GM15510 (cell line): Measurements from ENCODE around the gene NTM.

Experiments
- POLR2A ChIP-seq: IDR thresholded peaks from 3 replicates; pipeline ENCODE4 v1.6.1; 2011; ENCODE audit warnings: borderline replicate concordance; ENCODE audit not compliant: insufficient read length; ENCODE audit errors: extremely low read depth

The NTM gene

DNA sequence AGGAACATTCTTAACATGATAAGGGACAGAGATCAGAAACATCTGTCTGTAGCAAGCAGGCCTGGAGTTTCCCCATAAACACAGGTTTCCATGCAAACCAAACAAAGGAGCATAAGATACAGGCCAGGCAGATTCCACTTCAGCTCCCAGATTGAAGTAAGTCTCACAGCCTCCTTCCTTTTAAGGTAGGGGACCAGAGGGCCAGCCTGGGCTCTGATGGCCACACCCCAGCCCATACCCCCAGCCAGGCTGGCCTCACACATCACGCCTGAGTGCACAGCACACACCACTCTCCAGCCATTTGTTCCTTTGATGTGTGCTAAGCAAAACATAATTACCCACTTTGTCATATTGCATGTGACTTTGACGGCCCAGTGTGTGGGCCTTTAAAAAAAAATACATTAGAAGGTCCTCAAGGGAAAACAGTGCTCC lies 518.7 kb downstream of the NTM start:
- TF ChIP-seq POLR2A, result no peak

DNA sequence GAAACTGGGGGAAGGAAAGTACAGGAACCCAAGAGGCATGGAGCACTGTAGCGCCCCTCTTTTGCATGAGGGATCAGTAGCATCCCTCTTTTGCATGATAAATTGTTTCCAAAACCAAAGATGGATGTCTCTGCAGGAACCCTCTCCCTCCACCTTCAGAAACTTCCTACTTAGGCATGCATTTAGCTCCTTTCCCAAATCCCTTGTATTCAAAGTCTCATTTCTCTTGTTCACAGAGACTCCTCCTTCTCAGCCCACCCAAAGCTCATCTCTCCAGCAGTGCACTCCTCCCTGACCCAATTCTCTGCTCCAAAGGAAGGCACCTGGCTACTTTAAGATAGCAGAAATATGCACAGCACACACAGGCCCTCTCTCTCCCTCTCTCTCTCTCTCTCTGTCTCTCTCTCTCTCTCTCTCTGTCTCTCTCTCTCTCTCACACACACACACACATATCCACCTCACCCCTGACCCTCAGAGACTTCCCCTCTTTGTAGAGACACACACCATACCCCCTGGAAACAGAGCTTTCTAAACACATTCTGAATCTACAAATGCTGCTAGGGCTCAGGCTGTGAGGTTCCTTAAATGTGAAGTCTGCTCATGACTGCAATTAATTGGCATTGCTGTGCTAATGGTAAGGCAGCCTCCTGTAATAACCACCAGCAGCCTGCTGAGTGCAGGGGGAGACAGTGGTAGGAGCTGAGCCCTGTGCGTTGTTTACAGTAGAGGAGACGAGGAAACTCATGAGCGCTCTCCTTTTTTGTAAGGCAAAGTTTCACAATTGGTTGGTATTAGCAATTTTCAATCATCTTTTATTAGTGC lies 519.6 kb downstream of the NTM start:
- no peak for TF ChIP-seq POLR2A

DNA sequence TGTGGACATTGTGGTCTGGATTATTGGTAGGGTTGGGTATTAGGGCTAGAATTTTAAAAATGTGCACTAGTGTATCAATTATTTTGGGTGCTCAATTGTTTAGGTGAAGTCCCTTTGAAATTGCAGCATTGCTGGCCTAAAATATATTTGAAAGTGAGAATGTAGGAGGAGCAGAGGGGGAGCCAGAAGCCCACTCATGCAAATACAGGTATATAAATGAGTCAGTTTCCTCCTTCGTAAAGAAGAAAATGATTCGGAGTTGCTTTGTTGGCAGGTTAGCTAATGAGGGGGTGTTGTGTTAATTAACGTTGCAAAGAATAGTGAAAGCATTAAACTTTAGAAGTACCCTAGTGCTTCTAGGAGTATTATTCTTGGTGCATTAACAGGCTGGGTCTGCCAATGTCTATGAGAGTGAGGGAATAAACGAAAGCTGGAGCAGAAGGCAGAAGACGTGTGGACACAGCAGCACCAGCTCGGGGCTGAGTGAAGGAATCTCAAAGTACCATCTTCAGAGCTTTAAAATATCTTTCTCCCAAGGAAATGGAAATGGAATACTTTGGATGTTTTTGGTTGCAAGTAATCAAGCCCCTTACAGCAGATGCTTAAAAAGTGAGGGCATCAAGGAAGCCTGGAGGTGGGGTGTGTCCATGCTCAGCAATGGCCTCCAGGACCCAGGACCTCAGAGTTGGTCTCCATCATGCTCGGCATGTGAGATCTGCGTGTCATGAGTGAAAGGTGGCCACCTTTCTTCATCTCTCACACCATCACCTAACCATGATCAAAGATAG lies 522.9 kb downstream of the NTM start:
- no peak for TF ChIP-seq POLR2A

DNA sequence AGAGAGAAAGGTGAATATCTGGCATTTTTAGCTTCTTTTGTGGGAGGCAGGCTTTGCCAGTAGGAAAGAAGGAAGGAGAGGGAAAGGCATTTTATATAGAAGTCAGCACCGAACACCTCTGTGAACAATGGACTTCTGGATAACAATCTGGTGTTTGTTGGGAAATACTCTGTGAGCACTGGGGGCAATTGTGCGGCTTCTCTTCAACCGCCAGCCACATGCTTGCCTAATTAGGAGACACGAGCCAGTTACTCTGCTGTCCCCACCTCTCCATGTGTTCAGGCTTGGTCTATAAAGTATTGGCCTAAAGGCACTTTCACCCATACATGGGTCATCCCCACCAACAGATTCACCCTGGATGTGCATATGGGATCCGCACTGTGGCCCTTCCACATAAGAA lies 523.6 kb downstream of the NTM start:
- no peak for TF ChIP-seq POLR2A

DNA sequence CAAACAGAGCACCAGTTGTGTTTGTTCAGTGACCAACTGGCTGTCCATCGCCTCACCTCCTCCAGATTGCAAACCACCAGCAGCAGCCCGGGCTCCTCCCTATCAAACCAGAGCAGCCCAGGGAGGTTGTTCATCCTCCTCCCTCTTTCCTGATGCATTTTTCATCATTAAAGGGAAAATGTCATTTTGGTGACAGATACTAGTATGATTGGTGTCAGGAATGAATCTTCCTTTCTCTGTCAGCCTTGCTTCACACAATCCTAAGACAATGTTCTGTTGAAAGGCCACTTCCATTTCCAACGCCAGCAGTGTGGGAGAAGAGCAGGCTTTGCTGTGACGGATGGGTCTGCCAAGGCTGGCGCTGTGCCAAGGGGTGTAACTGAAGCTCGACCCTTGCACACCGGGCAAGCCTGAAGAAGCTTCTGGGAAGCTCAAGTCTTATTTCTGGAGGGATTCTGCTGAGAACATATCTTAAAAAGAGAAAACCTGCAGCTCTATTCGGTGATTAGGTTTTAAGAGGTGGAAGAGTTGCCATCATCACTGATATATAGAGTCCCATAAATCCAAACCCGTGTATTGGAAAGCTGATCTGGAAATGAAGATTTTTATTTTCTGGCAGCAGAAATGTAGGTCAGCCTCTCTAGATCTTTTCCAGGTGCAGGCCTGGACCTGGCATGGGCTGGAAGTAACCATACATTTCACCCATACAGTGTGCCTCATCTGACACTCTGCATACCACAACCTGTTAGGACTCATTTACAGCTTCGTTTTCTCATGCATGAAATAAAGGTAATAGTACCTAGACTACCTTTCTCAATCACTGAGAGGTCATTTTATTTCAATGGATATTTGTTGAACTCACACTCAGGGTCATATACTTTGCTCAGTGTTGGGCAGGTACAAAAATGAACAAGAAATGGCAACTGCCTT lies 524.5 kb downstream of the NTM start:
- no peak for TF ChIP-seq POLR2A

DNA sequence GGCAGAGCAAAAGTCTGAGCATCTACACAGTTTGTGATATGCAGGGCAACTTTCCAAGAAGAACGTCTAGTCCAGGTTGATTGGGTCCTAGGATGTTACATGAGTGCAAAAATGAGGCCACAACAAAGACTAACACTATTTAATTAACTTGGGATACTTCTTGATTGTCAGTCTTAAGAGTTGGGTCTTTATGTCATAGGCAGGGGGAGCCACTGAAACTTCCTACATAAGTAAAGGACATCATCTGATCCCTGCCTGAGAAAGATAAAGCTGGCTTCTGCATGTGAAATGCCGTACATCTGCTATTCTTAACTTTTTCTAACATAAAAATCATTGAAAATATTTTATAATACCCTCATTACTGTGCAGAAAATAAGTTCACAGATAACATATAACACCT lies 525.5 kb downstream of the NTM start:
- no peak for TF ChIP-seq POLR2A

DNA sequence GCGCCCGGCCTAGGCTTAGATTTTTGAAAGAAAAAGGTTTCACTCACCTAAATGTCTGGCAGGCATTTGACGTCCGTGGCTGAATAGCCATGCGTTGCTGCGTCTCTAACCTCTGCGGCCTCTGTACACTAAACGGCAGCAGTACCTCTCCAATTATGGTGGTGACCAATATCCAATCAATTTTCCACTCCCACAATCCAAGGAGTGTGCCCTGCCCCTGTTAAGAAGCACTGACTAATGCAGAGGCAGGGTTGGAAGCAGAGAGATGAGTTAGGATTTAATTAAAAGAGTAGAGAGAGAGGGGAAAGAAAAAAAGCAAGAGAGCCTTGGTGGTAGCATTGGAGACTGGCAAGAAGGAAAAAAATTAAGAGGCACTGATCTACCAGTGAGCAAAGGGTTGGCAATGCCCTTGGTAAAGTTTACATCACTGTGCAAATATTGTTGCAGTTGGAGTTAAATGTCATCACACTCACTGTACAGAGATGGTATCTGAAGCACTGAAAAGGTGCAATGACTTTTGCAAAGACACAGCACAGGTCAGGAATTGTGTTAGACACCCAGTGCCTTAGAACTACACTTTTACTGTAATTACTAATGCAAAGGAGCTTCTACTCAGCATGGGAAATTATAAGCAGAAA lies 526.7 kb downstream of the NTM start:
- TF ChIP-seq POLR2A, result no peak

DNA sequence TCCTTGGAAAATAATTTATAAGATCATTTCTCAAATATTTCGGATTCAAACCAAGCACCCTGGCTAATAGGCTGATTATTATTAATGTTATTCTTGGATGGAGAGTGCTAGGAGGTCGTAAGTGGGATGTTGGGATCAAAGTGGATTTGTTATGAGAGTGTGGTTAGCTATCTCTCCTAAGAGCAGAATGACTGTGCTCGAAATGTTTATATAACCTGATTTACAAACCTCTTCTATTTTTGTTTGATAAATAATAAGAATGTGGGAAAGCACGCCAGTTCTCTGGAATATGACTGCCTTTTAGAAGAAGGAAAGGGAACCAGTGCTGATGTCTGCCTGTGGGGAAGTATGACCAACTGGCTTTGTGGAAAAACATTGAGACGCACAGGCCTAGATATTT lies 527.5 kb downstream of the NTM start:
- TF ChIP-seq POLR2A, result no peak

DNA sequence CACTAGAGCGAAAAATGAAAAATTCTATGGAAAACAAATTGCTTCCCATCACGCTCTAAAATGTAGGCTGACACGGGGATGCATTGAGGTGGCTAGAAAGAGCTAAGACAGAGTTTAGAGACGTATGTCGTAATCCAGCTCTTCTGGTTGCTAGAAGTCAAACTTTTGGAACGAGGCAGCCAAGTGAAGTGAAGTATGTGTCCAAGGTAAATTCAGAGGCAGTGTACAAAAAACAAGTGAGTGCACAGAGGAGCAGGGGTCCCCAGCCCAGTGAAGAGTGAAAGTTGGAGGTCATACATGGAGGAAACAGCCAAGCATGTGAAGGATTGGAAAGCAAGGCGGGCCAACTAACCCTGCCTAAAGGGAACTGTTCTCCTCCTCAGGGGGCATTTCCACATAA lies 528.5 kb downstream of the NTM start:
- no peak for TF ChIP-seq POLR2A

DNA sequence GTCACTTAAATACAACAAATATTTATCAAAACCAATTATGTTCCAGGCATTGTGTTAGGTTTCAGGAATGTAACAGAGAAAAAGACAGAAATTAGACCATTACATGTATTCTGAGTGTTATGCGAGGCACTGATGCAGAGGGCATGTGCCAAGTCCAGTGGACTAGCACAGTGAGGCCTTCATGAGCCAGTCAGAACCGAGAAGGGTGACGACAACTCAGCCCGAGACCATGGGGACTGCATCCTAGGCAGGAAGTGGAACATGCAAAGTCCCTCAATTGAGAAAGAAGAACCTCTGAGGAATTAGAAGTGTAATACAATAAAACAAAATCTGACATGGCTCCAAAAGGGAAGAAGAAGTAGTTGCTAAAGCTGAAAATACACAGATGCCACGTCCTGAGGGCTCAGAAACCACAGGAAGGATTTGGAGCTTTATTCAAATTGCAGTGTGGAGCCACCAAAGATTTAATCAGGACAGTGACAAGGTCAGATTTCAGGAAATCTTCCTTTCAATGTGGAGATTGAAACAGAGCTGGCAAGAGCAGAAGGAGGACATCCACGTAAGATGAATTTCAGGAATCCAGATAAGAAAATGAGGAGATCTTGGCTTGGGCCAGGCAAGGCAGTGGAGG lies 529.6 kb downstream of the NTM start:
- TF ChIP-seq POLR2A, result no peak

DNA sequence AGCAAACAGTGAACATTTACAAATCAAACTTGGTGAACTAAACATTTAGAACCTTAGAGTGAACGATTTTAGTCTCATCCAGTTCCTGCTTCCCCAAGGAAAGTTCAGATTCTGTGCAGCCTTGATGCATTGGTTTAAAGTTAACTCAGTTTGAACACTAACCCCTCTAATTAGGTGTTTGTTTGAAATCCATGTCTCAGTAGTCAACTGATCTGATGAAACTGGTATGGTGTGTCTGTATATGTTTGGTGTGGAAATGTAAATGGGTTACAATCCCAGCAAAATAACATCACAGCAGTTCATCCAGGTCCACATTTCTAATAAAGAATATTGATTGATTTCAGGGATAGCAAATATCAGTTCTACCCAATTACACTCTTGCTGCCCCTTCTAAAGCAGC lies 532.0 kb downstream of the NTM start:
- TF ChIP-seq POLR2A, result no peak

DNA sequence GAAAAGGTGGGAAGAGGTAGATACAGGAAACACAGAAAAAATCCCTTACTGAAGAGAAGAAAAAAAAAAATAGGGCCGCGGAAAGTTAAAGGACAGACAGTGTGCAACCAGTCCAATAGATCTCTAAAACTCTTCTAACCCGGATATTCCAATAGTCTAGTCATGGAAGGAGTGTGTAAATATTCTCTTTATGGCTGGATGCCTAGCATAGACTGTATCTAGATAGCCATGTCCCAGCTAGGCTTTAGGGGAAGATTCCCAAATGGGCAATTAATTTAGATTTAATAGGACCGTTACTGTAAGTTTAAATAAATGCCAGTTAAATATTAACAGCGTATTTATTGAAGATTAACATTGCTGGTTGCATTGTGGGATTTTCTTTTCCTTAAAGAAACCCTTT lies 532.7 kb downstream of the NTM start:
- no peak for TF ChIP-seq POLR2A

DNA sequence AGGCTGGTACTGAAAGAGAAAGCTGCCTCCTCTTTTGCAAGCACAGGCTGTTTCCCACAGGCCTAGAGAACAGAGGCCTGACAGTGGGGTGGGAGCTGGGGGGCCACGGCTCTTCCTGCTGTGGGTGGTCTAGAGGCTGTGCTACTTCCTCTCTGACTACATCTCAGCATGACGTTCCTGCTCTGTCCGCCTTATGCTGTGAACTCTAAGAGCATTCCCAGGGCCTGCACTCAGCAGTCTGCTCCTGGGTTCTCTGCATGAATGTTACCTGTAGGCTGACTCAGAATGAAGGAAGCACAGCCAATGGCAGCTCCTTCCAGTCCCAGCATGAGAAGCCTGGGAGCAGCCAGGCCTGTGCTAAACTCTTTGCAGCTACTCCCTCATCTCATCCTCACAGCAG lies 534.3 kb downstream of the NTM start:
- TF ChIP-seq POLR2A, result no peak

DNA sequence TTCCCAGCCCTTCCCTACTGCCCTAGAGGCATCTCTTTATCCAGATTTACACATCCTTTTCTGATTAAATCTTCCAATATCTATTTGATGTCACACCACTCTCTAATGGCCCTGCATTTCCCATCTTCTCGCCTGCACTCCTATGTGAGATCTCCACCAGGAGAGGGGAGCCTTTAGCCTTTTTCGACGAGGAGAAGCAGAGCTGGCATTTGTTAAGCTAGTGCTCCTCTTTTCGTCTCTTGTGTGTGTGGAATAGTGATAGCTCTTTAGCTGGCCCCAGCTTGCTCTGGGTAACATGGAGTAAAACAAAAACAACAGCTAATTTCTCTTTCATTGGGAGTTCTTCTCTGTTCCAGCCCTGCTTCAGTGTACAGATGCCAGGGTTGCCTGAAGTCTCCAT lies 536.5 kb downstream of the NTM start:
- no peak for TF ChIP-seq POLR2A

DNA sequence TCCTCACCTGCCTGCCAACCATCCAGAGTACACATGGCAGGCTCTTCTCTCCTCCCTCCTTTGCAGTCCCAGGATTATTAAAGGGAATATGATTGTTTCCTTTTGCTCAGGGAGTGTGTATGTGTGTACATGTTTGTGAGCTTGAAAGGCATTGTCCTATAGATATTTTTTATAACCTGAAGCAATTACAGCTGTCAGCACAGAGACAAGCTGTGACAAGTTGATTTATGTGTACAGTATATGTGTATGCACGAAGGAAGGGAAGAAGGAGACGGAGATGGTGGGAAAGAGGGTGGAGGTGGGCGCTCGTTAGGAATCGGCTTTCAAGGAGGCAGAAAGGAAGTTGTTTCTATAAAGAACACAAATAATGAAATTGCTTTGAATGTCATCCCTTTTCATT lies 537.0 kb downstream of the NTM start:
- TF ChIP-seq POLR2A, result no peak

DNA sequence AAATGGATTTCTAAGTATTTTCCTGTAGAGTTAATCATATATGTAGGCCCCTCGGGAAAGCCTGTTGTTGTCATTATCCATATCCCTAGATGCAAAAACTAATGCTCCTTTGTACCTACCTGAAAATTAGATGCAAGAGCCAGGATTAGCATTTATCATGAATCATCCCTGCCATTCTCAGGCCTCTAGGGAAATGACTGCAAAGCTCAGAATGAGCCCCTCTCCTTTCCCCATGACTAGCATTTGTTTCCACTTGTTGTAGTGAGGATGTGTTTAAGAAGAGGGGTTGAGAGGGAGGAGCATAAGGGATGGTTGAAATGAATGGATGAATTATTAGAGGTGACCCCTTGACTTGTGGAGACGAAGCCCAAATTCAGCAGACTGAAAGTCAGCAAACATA lies 537.9 kb downstream of the NTM start:
- no peak for TF ChIP-seq POLR2A
